GM12873 (cell line): ENCODE results near the gene DCAF17.

Experiments used
- CTCF ChIP-seq: IDR thresholded peaks from 2 replicates; pipeline ENCODE4 v1.5.1; 2012; ENCODE audit warnings: low read depth, mild to moderate bottlenecking, moderate library complexity, low read length, control low read depth; ENCODE audit not compliant: insufficient read depth; ENCODE audit errors: missing control alignments

DCAF17 gene

GRCh38 chr2:171404719-171405118, 29.3 kb upstream of the DCAF17 start:
- no peak for TF ChIP-seq CTCF

GRCh38 chr2:171405546-171405945, 28.5 kb upstream of the DCAF17 start:
- no peak for TF ChIP-seq CTCF

- TF ChIP-seq CTCF: no peak
These were observed 28.0 kb upstream of the DCAF17 start for GRCh38 chr2:171406044-171406443.

- no peak for TF ChIP-seq CTCF
These were observed 26.9 kb upstream of the DCAF17 start for GRCh38 chr2:171407030-171407675.

- TF ChIP-seq CTCF: no peak
These were observed 26.4 kb upstream of the DCAF17 start for GRCh38 chr2:171407676-171408044.

- no peak for TF ChIP-seq CTCF
These were observed 24.5 kb upstream of the DCAF17 start for GRCh38 chr2:171409436-171409971.

GRCh38 chr2:171410101-171410500, 23.9 kb upstream of the DCAF17 start:
- no peak for TF ChIP-seq CTCF

- no peak for TF ChIP-seq CTCF
These were observed 23.4 kb upstream of the DCAF17 start for GRCh38 chr2:171410624-171411023.
